ENCODE results near the gene CHCHD6. TPM values are rescaled to one million over a fixed set of nuclear protein-coding genes. Genes with fewer than 3 reads are reported as not detected.

CHCHD6 gene
- total RNA-seq, 1 donor from 2014 or later = 17.1 TPM

- Mint-ChIP-seq H3K4me1 (ENCODE audit: low read depth) (peaks cover 43% of the 10 kb centered on the region), H3K27me3 (ENCODE audit: low read depth) (no peaks in the 10 kb centered on the region), H3K9me3 (ENCODE audit: low read depth) (peaks cover 9% of the 10 kb centered on the region), H3K27ac (ENCODE audit: unreplicated experiment) (no peak overlapping the region), H3K36me3 (ENCODE audit: low read depth) (no peaks in the 10 kb centered on the region), H3K4me3 (ENCODE audit: unreplicated experiment) (no peak overlapping the region)
- DNase-seq (ENCODE audit: low spot score) = no peak
- TF ChIP-seq CTCF (IDR thresholded peaks at IDR 0.05) = no peak
These were observed 220.4 kb downstream of the CHCHD6 start for GRCh38 chr3:126924458-126924857.

GRCh38 chr3:126925411-126926171, 221.6 kb downstream of the CHCHD6 start:
- TF ChIP-seq CTCF (IDR thresholded peaks at IDR 0.05) = no peak
- DNase-seq (ENCODE audit: low spot score) = no peak
- Mint-ChIP-seq H3K27me3 (ENCODE audit: low read depth) (no peaks in the 10 kb centered on the region), H3K4me3 (ENCODE audit: unreplicated experiment) (no peak overlapping the region), H3K9me3 (ENCODE audit: low read depth) (no peaks in the 10 kb centered on the region), H3K36me3 (ENCODE audit: low read depth) (no peaks in the 10 kb centered on the region), H3K4me1 (ENCODE audit: low read depth) (peaks cover 38% of the 10 kb centered on the region), H3K27ac (ENCODE audit: unreplicated experiment) (peak overlapping the region; percentile 86)

- no peak overlapping the region for H3K4me3 Mint-ChIP-seq (ENCODE audit: unreplicated experiment)
- peak; percentile 61 for TF ChIP-seq CTCF (IDR thresholded peaks at IDR 0.05)
- no peak for DNase-seq (ENCODE audit: low spot score)
- H3K4me1 Mint-ChIP-seq (ENCODE audit: low read depth) = peaks cover 44% of the 10 kb centered on the region
- H3K9me3 Mint-ChIP-seq (ENCODE audit: low read depth) = no peaks in the 10 kb centered on the region
- peak overlapping the region; percentile 86 for H3K27ac Mint-ChIP-seq (ENCODE audit: unreplicated experiment)
- H3K36me3 Mint-ChIP-seq (ENCODE audit: low read depth) = no peaks in the 10 kb centered on the region
- H3K27me3 Mint-ChIP-seq (ENCODE audit: low read depth) = no peaks in the 10 kb centered on the region
These were observed 222.8 kb downstream of the CHCHD6 start for GRCh38 chr3:126926684-126927400.

- TF ChIP-seq CTCF (IDR thresholded peaks at IDR 0.05) = no peak
- Mint-ChIP-seq H3K27me3 (ENCODE audit: low read depth) (no peaks in the 10 kb centered on the region), H3K36me3 (ENCODE audit: low read depth) (no peaks in the 10 kb centered on the region), H3K9me3 (ENCODE audit: low read depth) (no peaks in the 10 kb centered on the region), H3K4me3 (ENCODE audit: unreplicated experiment) (no peak overlapping the region), H3K4me1 (ENCODE audit: low read depth) (peaks cover 49% of the 10 kb centered on the region), H3K27ac (ENCODE audit: unreplicated experiment) (peak overlapping the region; percentile 86)
- no peak for DNase-seq (ENCODE audit: low spot score)
These were observed 223.3 kb downstream of the CHCHD6 start for GRCh38 chr3:126927401-126927750.

GRCh38 chr3:126927846-126928245, 223.8 kb downstream of the CHCHD6 start:
- TF ChIP-seq CTCF (IDR thresholded peaks at IDR 0.05) = no peak
- Mint-ChIP-seq H3K9me3 (ENCODE audit: low read depth) (no peaks in the 10 kb centered on the region), H3K4me3 (ENCODE audit: unreplicated experiment) (no peak overlapping the region), H3K27ac (ENCODE audit: unreplicated experiment) (peak overlapping the region; percentile 86), H3K27me3 (ENCODE audit: low read depth) (no peaks in the 10 kb centered on the region), H3K4me1 (ENCODE audit: low read depth) (peaks cover 51% of the 10 kb centered on the region), H3K36me3 (ENCODE audit: low read depth) (no peaks in the 10 kb centered on the region)
- DNase-seq (ENCODE audit: low spot score) = no peak

Data from chondrocyte (in vitro differentiated cells).